WTC11 (cell line): ENCODE measurements around the gene ARHGAP20. TPM values are rescaled to one million over a fixed set of nuclear protein-coding genes. Genes with fewer than 3 reads are reported as not detected.

ENCODE experiments used
- ATAC-seq: fragments of 200-7000 bp; cut with Tn5 transposase; 2 replicates; pipeline ENCODE4 v1.10.0; 2021; ENCODE audit warnings: mild to moderate bottlenecking, moderate library complexity
- CTCF ChIA-PET: fragments of 300-600 bp; sonication (Branson Sonifier 250); formaldehyde crosslinking; loops from one replicate; lab custom pipeline; 2021; ENCODE audit warnings: antibody characterized with exemption; lab: Charles Lee
- POLR2A ChIA-PET: fragments of 350-600 bp; sonication (Branson Sonifier 250); formaldehyde crosslinking; loops from one replicate; lab custom pipeline; 2021; ENCODE audit warnings: antibody characterized with exemption; lab: Charles Lee
- DNase-seq: peaks from one replicate; pipeline ENCODE4 v3.0.0; 2021; ENCODE audit warnings: low spot score
- H3K27ac Mint-ChIP-seq: 2 replicates; pipeline ENCODE4 v1.8.0; 2021; ENCODE audit warnings: mixed read lengths
- H3K27me3 Mint-ChIP-seq: 2 replicates; pipeline ENCODE4 v1.8.0; 2021; ENCODE audit warnings: low read depth, mild to moderate bottlenecking, moderate library complexity, mixed read lengths
- H3K36me3 Mint-ChIP-seq: 2 replicates; pipeline ENCODE4 v1.8.0; 2021; ENCODE audit warnings: mixed read lengths
- H3K4me1 Mint-ChIP-seq: 2 replicates; pipeline ENCODE4 v1.8.0; 2022; ENCODE audit warnings: mixed read lengths
- H3K4me3 Mint-ChIP-seq: 2 replicates; pipeline ENCODE4 v1.8.0; 2021; ENCODE audit warnings: mild to moderate bottlenecking, moderate library complexity, mixed read lengths
- H3K9me3 Mint-ChIP-seq: 2 replicates; pipeline ENCODE4 v1.8.0; 2021; ENCODE audit warnings: mixed read lengths
- ATF1 ChIP-seq: sonication (generic); formaldehyde crosslinking; IDR thresholded peaks from 2 replicates; pipeline ENCODE4 v1.8.1; 2023; ENCODE audit warnings: mild to moderate bottlenecking, moderate library complexity, missing genetic modification reagents
- CBFB ChIP-seq: sonication (generic); formaldehyde crosslinking; IDR thresholded peaks from 2 replicates; pipeline ENCODE4 v1.8.1; 2022; ENCODE audit warnings: mild to moderate bottlenecking, low read depth, missing genetic modification reagents
- CREM ChIP-seq: sonication (generic); formaldehyde crosslinking; IDR thresholded peaks from 2 replicates; pipeline ENCODE4 v1.8.1; 2022; ENCODE audit warnings: mild to moderate bottlenecking, missing genetic modification reagents, moderate library complexity
- ETV6 ChIP-seq: sonication (generic); formaldehyde crosslinking; IDR thresholded peaks from 2 replicates; pipeline ENCODE4 v1.8.1; 2022; ENCODE audit warnings: mild to moderate bottlenecking, missing genetic modification reagents
- FOXJ3 ChIP-seq: sonication (generic); formaldehyde crosslinking; IDR thresholded peaks from 2 replicates; pipeline ENCODE4 v1.9.0; 2021; ENCODE audit warnings: missing genetic modification reagents, mild to moderate bottlenecking, borderline replicate concordance
- IRF1 ChIP-seq: sonication (generic); formaldehyde crosslinking; IDR thresholded peaks from 2 replicates; pipeline ENCODE4 v1.8.0; 2023; ENCODE audit warnings: missing genetic modification reagents
- IRF2 ChIP-seq: sonication (generic); formaldehyde crosslinking; IDR thresholded peaks from 2 replicates; pipeline ENCODE4 v1.8.0; 2022; ENCODE audit warnings: low read depth, missing genetic modification reagents, borderline replicate concordance
- JAZF1 ChIP-seq: fragments of 250-450 bp; sonication (Bioruptor Pico); IDR thresholded peaks from 2 replicates; pipeline ENCODE4 v1.9.0; 2021; ENCODE audit warnings: moderate library complexity, mild to moderate bottlenecking, inconsistent platforms
- MAX ChIP-seq: sonication (generic); formaldehyde crosslinking; IDR thresholded peaks from 2 replicates; pipeline ENCODE4 v1.8.0; 2022; ENCODE audit warnings: mild to moderate bottlenecking, missing genetic modification reagents
- NFATC4 ChIP-seq: fragments of 250-450 bp; sonication (Bioruptor Pico); IDR thresholded peaks from 2 replicates; pipeline ENCODE4 v1.9.0; 2021; ENCODE audit warnings: mild to moderate bottlenecking
- NR2C2 ChIP-seq: sonication (generic); formaldehyde crosslinking; IDR thresholded peaks from 2 replicates; pipeline ENCODE4 v1.8.0; 2022; ENCODE audit warnings: mild to moderate bottlenecking, missing genetic modification reagents
- RELA ChIP-seq: sonication (generic); formaldehyde crosslinking; IDR thresholded peaks from 2 replicates; pipeline ENCODE4 v1.8.1; 2022; ENCODE audit warnings: missing genetic modification reagents, mild to moderate bottlenecking, borderline replicate concordance
- STAT6 ChIP-seq: sonication (generic); formaldehyde crosslinking; conservative IDR thresholded peaks from 2 replicates; pipeline ENCODE4 v1.8.1; 2023; ENCODE audit warnings: mild to moderate bottlenecking, low read depth, missing genetic modification reagents, moderate library complexity
- TEAD1 ChIP-seq: sonication (generic); formaldehyde crosslinking; IDR thresholded peaks from 2 replicates; pipeline ENCODE4 v1.8.0; 2022; ENCODE audit warnings: mild to moderate bottlenecking, missing genetic modification reagents
- ZMAT4 ChIP-seq: fragments of 250-450 bp; sonication (Bioruptor Pico); IDR thresholded peaks from 2 replicates; pipeline ENCODE4 v1.9.0; 2021; ENCODE audit warnings: mild to moderate bottlenecking
- ZNF219 ChIP-seq: sonication (generic); formaldehyde crosslinking; IDR thresholded peaks from 2 replicates; pipeline ENCODE4 v1.8.0; 2023; ENCODE audit warnings: missing genetic modification reagents, mild to moderate bottlenecking, borderline replicate concordance
- total RNA-seq: library from RNA; stranded (reverse); gene quantifications from 3 replicates; pipeline ENCODE4 v1.2.3, GENCODE V29; 2021
- TF ChIP-seq, protein P1 (sequence below): sonication (generic); formaldehyde crosslinking; IDR thresholded peaks from 2 replicates; pipeline ENCODE4 v1.8.1; 2022; ENCODE audit warnings: low read depth, mild to moderate bottlenecking, moderate library complexity, missing genetic modification reagents, borderline replicate concordance
- TF ChIP-seq, protein P2 (sequence below): sonication (generic); formaldehyde crosslinking; IDR thresholded peaks from 2 replicates; pipeline ENCODE4 v1.8.0; 2022; ENCODE audit warnings: missing genetic modification reagents
- TF ChIP-seq, protein P3 (sequence below): fragments of 200-600 bp; IDR thresholded peaks from 2 replicates; pipeline ENCODE4 v1.8.0; 2022; ENCODE audit warnings: antibody characterized with exemption

ARHGAP20 gene
- total RNA-seq, 1 experiment from 2014 or later = 0.15 TPM

- CTCF ChIA-PET = no interaction called here
- Mint-ChIP-seq H3K36me3 (no peaks in the 10 kb centered on the region), H3K9me3 (no peaks in the 10 kb centered on the region), H3K4me1 (no peaks in the 10 kb centered on the region), H3K4me3 (no peak overlapping the region), H3K27me3 (no peaks in the 10 kb centered on the region), H3K27ac (no peak overlapping the region)
- DNase-seq = no peak
- no peak for TF ChIP-seq JAZF1 (CRISPR knock-in tag)
- TF ChIP-seq, protein P1, sequence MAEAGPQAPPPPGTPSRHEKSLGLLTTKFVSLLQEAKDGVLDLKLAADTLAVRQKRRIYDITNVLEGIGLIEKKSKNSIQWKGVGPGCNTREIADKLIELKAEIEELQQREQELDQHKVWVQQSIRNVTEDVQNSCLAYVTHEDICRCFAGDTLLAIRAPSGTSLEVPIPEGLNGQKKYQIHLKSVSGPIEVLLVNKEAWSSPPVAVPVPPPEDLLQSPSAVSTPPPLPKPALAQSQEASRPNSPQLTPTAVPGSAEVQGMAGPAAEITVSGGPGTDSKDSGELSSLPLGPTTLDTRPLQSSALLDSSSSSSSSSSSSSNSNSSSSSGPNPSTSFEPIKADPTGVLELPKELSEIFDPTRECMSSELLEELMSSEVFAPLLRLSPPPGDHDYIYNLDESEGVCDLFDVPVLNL (CRISPR knock-in tag) = no peak
- no peak for TF ChIP-seq CBFB
- TF ChIP-seq TEAD1 = no peak
- TF ChIP-seq, protein P2, sequence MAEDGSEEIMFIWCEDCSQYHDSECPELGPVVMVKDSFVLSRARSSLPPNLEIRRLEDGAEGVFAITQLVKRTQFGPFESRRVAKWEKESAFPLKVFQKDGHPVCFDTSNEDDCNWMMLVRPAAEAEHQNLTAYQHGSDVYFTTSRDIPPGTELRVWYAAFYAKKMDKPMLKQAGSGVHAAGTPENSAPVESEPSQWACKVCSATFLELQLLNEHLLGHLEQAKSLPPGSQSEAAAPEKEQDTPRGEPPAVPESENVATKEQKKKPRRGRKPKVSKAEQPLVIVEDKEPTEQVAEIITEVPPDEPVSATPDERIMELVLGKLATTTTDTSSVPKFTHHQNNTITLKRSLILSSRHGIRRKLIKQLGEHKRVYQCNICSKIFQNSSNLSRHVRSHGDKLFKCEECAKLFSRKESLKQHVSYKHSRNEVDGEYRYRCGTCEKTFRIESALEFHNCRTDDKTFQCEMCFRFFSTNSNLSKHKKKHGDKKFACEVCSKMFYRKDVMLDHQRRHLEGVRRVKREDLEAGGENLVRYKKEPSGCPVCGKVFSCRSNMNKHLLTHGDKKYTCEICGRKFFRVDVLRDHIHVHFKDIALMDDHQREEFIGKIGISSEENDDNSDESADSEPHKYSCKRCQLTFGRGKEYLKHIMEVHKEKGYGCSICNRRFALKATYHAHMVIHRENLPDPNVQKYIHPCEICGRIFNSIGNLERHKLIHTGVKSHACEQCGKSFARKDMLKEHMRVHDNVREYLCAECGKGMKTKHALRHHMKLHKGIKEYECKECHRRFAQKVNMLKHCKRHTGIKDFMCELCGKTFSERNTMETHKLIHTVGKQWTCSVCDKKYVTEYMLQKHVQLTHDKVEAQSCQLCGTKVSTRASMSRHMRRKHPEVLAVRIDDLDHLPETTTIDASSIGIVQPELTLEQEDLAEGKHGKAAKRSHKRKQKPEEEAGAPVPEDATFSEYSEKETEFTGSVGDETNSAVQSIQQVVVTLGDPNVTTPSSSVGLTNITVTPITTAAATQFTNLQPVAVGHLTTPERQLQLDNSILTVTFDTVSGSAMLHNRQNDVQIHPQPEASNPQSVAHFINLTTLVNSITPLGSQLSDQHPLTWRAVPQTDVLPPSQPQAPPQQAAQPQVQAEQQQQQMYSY (CRISPR knock-in tag) = no peak
- TF ChIP-seq ZNF219 (CRISPR knock-in tag) = no peak
- POLR2A ChIA-PET = no interaction called here
- ATAC-seq = no peak
Measured at GRCh38 chr11:110587129-110587528, 125.1 kb downstream of the ARHGAP20 start.

DNA sequence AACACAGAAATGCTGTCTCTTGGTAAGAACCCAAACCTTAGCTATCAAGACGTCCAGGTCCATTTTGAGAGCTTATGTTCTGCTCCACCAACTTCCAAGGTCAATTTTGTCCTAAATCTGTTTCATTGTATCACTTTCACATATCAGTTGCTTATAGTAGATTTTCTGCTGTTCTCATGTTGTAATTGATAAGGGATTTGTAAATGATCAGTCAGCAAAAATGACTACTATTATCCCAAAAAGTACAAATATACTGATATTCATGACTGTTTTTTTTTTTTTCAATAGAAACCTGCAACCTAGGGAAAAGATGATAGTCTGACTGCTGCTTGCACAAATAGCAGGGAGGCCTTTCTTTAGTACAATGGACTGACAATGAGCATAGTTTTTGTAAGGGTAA is 128.1 kb downstream of the ARHGAP20 start:
- DNase-seq (no peak), ATAC-seq (no peak)
- Mint-ChIP-seq H3K27me3 (no peaks in the 10 kb centered on the region), H3K27ac (no peak overlapping the region), H3K36me3 (no peaks in the 10 kb centered on the region), H3K4me1 (no peaks in the 10 kb centered on the region), H3K4me3 (no peak overlapping the region), H3K9me3 (no peaks in the 10 kb centered on the region)
- POLR2A ChIA-PET = no interaction called here
- CTCF ChIA-PET = no interaction called here
- TF ChIP-seq, protein P3, sequence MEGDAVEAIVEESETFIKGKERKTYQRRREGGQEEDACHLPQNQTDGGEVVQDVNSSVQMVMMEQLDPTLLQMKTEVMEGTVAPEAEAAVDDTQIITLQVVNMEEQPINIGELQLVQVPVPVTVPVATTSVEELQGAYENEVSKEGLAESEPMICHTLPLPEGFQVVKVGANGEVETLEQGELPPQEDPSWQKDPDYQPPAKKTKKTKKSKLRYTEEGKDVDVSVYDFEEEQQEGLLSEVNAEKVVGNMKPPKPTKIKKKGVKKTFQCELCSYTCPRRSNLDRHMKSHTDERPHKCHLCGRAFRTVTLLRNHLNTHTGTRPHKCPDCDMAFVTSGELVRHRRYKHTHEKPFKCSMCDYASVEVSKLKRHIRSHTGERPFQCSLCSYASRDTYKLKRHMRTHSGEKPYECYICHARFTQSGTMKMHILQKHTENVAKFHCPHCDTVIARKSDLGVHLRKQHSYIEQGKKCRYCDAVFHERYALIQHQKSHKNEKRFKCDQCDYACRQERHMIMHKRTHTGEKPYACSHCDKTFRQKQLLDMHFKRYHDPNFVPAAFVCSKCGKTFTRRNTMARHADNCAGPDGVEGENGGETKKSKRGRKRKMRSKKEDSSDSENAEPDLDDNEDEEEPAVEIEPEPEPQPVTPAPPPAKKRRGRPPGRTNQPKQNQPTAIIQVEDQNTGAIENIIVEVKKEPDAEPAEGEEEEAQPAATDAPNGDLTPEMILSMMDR = no peak
- TF ChIP-seq ATF1 (CRISPR knock-in tag) (no peak), IRF2 (CRISPR knock-in tag) (no peak), NFATC4 (CRISPR knock-in tag) (no peak), FOXJ3 (CRISPR knock-in tag) (no peak), NR2C2 (CRISPR knock-in tag) (no peak), RELA (CRISPR knock-in tag) (no peak), CREM (CRISPR knock-in tag) (no peak), MAX (CRISPR knock-in tag) (no peak), ETV6 (CRISPR knock-in tag) (no peak)

- ATAC-seq (peak; percentile 67; the same call in 1 of the 2 replicates), DNase-seq (no peak)
- H3K9me3 Mint-ChIP-seq = no peaks in the 10 kb centered on the region
- ChIA-PET CTCF (interaction anchor here (0.7 to 1.2 kb wide), 3 partner anchors 96 to 120 kb away, joined by 3 to 5 read pairs (median 3); no protein-coding TSS in a partner anchor), POLR2A (no interaction called here)
- no peak overlapping the region for H3K27ac Mint-ChIP-seq
- no peak overlapping the region for H3K4me3 Mint-ChIP-seq
- H3K27me3 Mint-ChIP-seq = no peaks in the 10 kb centered on the region
- H3K36me3 Mint-ChIP-seq = no peaks in the 10 kb centered on the region
- H3K4me1 Mint-ChIP-seq = no peaks in the 10 kb centered on the region
- TF ChIP-seq JAZF1 (CRISPR knock-in tag) (no peak), IRF1 (CRISPR knock-in tag) (no peak), STAT6 (CRISPR knock-in tag) (no peak), ZMAT4 (CRISPR knock-in tag) (no peak)
Measured at GRCh38 chr11:110582728-110583432, 129.4 kb downstream of the ARHGAP20 start.
